Testis (tissue), 2 donors: Measurements from ENCODE around the gene FAM47E.

Source experiments
- CTCF ChIP-seq, 3 experiments: fragments of 450-650 bp in 2 of 3; fragments of 200-600 bp in 1 of 3; sonication (generic) in 1 of 3; IDR thresholded peaks; one replicate each; pipeline ENCODE4 v1.5.1; 2016 to 2019; ENCODE audit warnings: antibody characterized with exemption in 3 of 3, mild to moderate bottlenecking in 2 of 3, moderate library complexity in 1 of 3
- POLR2A ChIP-seq: fragments of 450-650 bp; IDR thresholded peaks from one replicate; pipeline ENCODE4 v1.6.1; 2017; ENCODE audit warnings: antibody characterized with exemption, mild to moderate bottlenecking, moderate library complexity

GRCh38 chr4:76296286-76296820, 44.8 kb downstream of the FAM47E start:
- no peak for TF ChIP-seq CTCF (IDR thresholded peaks at IDR 0.05)
- TF ChIP-seq POLR2A, result no peak
